B cell (primary cell): ENCODE data around the gene SULT2B1. TPM values are rescaled to one million over a fixed set of nuclear protein-coding genes. Genes with fewer than 3 reads are reported as not detected.

ENCODE experiments used
- ATAC-seq: fragments of 200-7000 bp; cut with Tn5 transposase; one replicate; pipeline ENCODE4 v1.10.0; 2021; ENCODE audit warnings: low read depth, mild to moderate bottlenecking, moderate number of reproducible peaks, moderate library complexity
- CTCF ChIA-PET: fragments of 350-600 bp; sonication (Branson Sonifier 250); formaldehyde crosslinking; loops from one replicate; lab custom pipeline; 2021; ENCODE audit warnings: antibody characterized with exemption, inconsistent platforms; lab: Charles Lee
- POLR2A ChIA-PET: fragments of 350-600 bp; sonication (Branson Sonifier 250); formaldehyde crosslinking; loops from one replicate; lab custom pipeline; 2021; ENCODE audit warnings: antibody characterized with exemption; lab: Charles Lee
- DNase-seq: peaks from one replicate; pipeline ENCODE4 v3.0.0; 2013
- H2AFZ ChIP-seq: 2 replicates; pipeline ENCODE4 v1.6.1; 2012; ENCODE audit warnings: mild to moderate bottlenecking, low read depth, low read length; ENCODE audit not compliant: insufficient read depth, poor library complexity, severe bottlenecking
- H3K27ac ChIP-seq, 2 donors: 1 replicate in 1 of 2; 2 replicates in 1 of 2; pipeline ENCODE4 v1.5.1; 2012 to 2013; ENCODE audit warnings: low read length in 2 of 2, mild to moderate bottlenecking in 2 of 2, moderate library complexity in 1 of 2
- H3K27me3 ChIP-seq, 4 experiments: fragments of 200-600 bp in 1 of 4; sonication (generic) in 1 of 4; replicated peaks in 1 of 4; 1 replicate in 2 of 4; 2 replicates in 2 of 4; pipeline versions ENCODE4 v1.6.1 to v1.7.0; 2013 to 2016; ENCODE audit warnings: low read length in 3 of 4, mild to moderate bottlenecking in 2 of 4, mixed read lengths in 1 of 4, moderate library complexity in 1 of 4; ENCODE audit not compliant: insufficient read depth in 4 of 4, control insufficient read depth in 3 of 4; ENCODE audit errors: control extremely low read depth in 1 of 4
- H3K36me3 ChIP-seq, 2 experiments: replicated peaks in 1 of 2; 1 replicate in 1 of 2; 2 replicates in 1 of 2; pipeline versions ENCODE4 v1.6.1 to v1.7.1; 2013; ENCODE audit warnings: low read length in 1 of 2; ENCODE audit not compliant: insufficient read depth in 2 of 2, control insufficient read depth in 1 of 2; ENCODE audit errors: control extremely low read depth in 1 of 2, extremely low read depth in 1 of 2
- H3K4me1 ChIP-seq, 2 donors: fragments of 200-600 bp in 1 of 2; sonication (generic) in 1 of 2; 1 replicate in 1 of 2; 2 replicates in 1 of 2; pipeline versions ENCODE4 v1.5.1 to v1.6.1; 2013 to 2017; ENCODE audit warnings: low read length in 2 of 2; ENCODE audit not compliant: control insufficient read depth in 2 of 2, insufficient read depth in 2 of 2
- H3K4me2 ChIP-seq: replicated peaks from 2 replicates; pipeline ENCODE3; 2012; ENCODE audit warnings: mild to moderate bottlenecking, low read depth, low read length; ENCODE audit not compliant: poor library complexity, severe bottlenecking
- H3K4me3 ChIP-seq, 5 experiments: fragments of 200-600 bp in 1 of 5; sonication (generic) in 1 of 5; 1 replicate in 3 of 5; 2 replicates in 2 of 5; pipeline versions ENCODE4 v1.5.1 to v1.7.0; 2011 to 2016; ENCODE audit warnings: low read length in 4 of 5, mild to moderate bottlenecking in 4 of 5, low read depth in 2 of 5, control low read depth in 1 of 5, moderate library complexity in 1 of 5; ENCODE audit not compliant: insufficient read depth in 1 of 5; ENCODE audit errors: control extremely low read depth in 1 of 5, extremely low read depth in 1 of 5
- H3K79me2 ChIP-seq: fragments of 200-600 bp; sonication (generic); one replicate; pipeline ENCODE4 v1.6.0; 2016; ENCODE audit warnings: low read length; ENCODE audit not compliant: control insufficient read depth, insufficient read depth
- H3K9ac ChIP-seq: fragments of 200-600 bp; sonication (generic); 2 replicates; pipeline ENCODE4 v1.6.1; 2017; ENCODE audit warnings: mild to moderate bottlenecking, low read length, moderate library complexity
- H3K9me3 ChIP-seq, 3 donors: one replicate each; pipeline versions ENCODE4 v1.6.1 to v1.7.1; 2013; ENCODE audit warnings: low read length in 2 of 3; ENCODE audit not compliant: control insufficient read depth in 2 of 3, insufficient read depth in 1 of 3; ENCODE audit errors: control extremely low read depth in 1 of 3
- H4K20me1 ChIP-seq: 2 replicates; pipeline ENCODE4 v1.6.0; 2012; ENCODE audit warnings: mild to moderate bottlenecking, low read length; ENCODE audit not compliant: insufficient read depth, control insufficient read depth, poor library complexity, severe bottlenecking
- H3K27ac Mint-ChIP-seq: one replicate; pipeline ENCODE4 v1.8.0; 2021; ENCODE audit warnings: mixed read lengths
- H3K27me3 Mint-ChIP-seq: one replicate; pipeline ENCODE4 v1.8.0; 2021; ENCODE audit warnings: mixed read lengths
- H3K4me1 Mint-ChIP-seq: one replicate; pipeline ENCODE4 v1.8.0; 2021; ENCODE audit warnings: mixed read lengths
- H3K4me3 Mint-ChIP-seq: one replicate; pipeline ENCODE4 v1.8.0; 2021; ENCODE audit warnings: mixed read lengths
- H3K9me3 Mint-ChIP-seq: one replicate; pipeline ENCODE4 v1.8.0; 2022; ENCODE audit warnings: mixed read lengths; ENCODE audit not compliant: insufficient read depth
- EZH2 ChIP-seq: IDR thresholded peaks from 2 replicates; pipeline ENCODE4 v1.6.1; 2012; ENCODE audit warnings: borderline replicate concordance, low read depth, mild to moderate bottlenecking, moderate library complexity, low read length; ENCODE audit not compliant: insufficient read depth, poor library complexity, severe bottlenecking
- WGBS: methylation state at CpG from one replicate; pipeline ENCODE4 v1.1.5; 2013; ENCODE audit warnings: missing lambda C conversion rate; ENCODE audit not compliant: insufficient coverage; 5-methylcytosine and 5-hydroxymethylcytosine counted together
- intact Hi-C: fragments of 100-400 bp; cut with micrococcal nuclease; formaldehyde crosslinking; loops from one replicate; pipeline ENCODE4 v1.10.0; 2022
- polyA plus RNA-seq: library from polyadenylated mRNA; depleted of rRNA; stranded (reverse); fragments of >200 nt; gene quantifications from 2 replicates; pipeline ENCODE4 v1.2.3, GENCODE V29; 2012
- total RNA-seq, 2 donors: library from RNA; stranded (reverse); fragments of 120-200 nt in 1 of 2; gene quantifications; 1 replicate in 1 of 2; 2 replicates in 1 of 2; pipeline versions ENCODE4 v1.2.3 to v1.2.4, GENCODE V29; 2013 to 2022
- TF ChIP-seq, protein P1 (sequence below): fragments of 200-600 bp; IDR thresholded peaks from one replicate; pipeline ENCODE4 v1.8.0; 2022; ENCODE audit warnings: antibody characterized with exemption, mild to moderate bottlenecking

The SULT2B1 gene
- total and polyA plus RNA-seq, 2 donors (not counting 1 experiment from before 2014, with no cell fraction given) = not detected

DNA sequence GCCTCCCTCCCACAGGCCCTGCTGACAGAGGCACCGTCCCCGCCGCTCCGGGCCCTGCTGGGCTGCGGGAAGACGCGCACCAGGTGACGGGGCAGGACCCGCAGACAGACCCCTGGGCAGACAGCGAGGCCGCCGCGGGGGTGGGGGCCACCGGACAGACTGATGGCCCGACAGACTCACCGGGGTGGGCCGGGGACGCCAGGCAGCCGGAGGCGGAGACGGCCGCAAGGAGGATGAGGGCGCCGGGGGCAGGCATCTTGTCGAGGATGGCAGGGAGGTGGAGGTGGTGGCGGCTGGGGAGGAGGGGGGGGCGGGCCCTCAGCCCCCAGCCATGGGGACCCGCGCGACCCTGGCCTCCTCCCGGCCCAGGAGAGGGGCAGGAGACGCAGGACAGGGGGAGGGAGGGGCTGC lies 40.6 kb upstream of the SULT2B1 start:
- H3K9me3 ChIP-seq = peaks cover 0 to 7% (median 0%) of the 10 kb centered on the region in 3 donors
- ATAC-seq (no peak), DNase-seq (peak; percentile 36)
- no peaks in the 10 kb centered on the region for H3K79me2 ChIP-seq
- no peaks in the 10 kb centered on the region for H4K20me1 ChIP-seq
- TF ChIP-seq, protein P1, sequence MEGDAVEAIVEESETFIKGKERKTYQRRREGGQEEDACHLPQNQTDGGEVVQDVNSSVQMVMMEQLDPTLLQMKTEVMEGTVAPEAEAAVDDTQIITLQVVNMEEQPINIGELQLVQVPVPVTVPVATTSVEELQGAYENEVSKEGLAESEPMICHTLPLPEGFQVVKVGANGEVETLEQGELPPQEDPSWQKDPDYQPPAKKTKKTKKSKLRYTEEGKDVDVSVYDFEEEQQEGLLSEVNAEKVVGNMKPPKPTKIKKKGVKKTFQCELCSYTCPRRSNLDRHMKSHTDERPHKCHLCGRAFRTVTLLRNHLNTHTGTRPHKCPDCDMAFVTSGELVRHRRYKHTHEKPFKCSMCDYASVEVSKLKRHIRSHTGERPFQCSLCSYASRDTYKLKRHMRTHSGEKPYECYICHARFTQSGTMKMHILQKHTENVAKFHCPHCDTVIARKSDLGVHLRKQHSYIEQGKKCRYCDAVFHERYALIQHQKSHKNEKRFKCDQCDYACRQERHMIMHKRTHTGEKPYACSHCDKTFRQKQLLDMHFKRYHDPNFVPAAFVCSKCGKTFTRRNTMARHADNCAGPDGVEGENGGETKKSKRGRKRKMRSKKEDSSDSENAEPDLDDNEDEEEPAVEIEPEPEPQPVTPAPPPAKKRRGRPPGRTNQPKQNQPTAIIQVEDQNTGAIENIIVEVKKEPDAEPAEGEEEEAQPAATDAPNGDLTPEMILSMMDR = no peak
- no peak for TF ChIP-seq EZH2
- H3K4me1 ChIP-seq = peaks cover 28 to 30% of the 10 kb centered on the region in 2 donors
- no peaks in the 10 kb centered on the region for H3K36me3 ChIP-seq
- H3K4me3 Mint-ChIP-seq = no peak overlapping the region
- H3K27me3 Mint-ChIP-seq = peaks cover 15% of the 10 kb centered on the region
- CTCF ChIA-PET = interaction anchor here (0.6 to 3.2 kb wide), 3 partner anchors 21 to 76 kb away, joined by 3 to 17 read pairs (median 4); no protein-coding TSS in a partner anchor
- no peak overlapping the region for H3K9ac ChIP-seq
- H3K27ac Mint-ChIP-seq = no peak overlapping the region
- intact Hi-C loops = loop anchor here (5.0 kb wide), 2 partner anchors 149 to 189 kb away; partner anchors contain the start of genes SYNGR4 and TMEM143
- peaks cover 0 to 37% (median 14%) of the 10 kb centered on the region in 4 experiments for H3K27me3 ChIP-seq
- H3K27ac ChIP-seq = no peak overlapping the region
- peaks cover 15% of the 10 kb centered on the region for H3K4me1 Mint-ChIP-seq
- H3K4me2 ChIP-seq = peak overlapping the region; percentile 77
- WGBS = 1% methylated on average over 24 of the region's 32 CpGs
- POLR2A ChIA-PET = interaction anchor here (0.6 to 0.8 kb wide), 5 partner anchors 9 to 250 kb away, joined by 3 to 9 read pairs (median 6); no protein-coding TSS in a partner anchor
- H3K4me3 ChIP-seq = no peak overlapping the region
- H2AFZ ChIP-seq = peak overlapping the region; percentile 37
- no peaks in the 10 kb centered on the region for H3K9me3 Mint-ChIP-seq

DNA sequence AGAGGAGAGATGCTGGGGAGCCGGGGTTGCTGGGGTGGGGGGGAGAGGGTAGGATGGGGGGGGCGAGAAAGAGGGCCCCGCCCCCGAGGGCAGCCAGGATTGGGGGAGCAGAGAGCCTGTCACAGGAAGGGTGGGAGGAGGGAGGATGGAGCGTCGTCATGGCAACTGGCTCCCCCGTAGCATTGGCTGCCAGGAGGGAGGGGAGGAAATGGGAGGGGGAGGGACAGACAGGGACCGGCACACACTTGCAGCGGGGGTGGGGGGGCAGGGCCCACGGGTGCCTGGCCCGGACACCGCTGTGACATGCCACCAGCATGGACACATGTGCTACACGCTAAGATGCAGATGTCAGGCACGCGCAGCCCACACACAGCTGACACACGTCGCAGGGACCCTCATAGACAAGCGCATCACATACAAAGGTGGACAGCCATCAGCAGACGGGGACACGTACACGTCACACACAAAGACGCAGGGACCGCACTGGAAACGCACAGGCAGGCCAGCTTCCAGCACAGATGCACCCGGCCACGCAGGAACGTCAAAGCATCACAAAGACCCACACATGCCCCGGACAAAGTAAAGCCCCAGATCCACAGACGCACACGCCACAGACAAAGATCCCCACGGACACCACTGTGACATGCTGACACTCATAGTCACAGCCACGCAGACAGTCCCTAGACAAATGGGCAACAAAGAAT lies 40.0 kb upstream of the SULT2B1 start, which contains the start of gene LMTK3:
LMTK3 (minus strand) TSS at position 36 of the 704 bp plus-strand sequence. CDS start 259 bp downstream, outside the sequence.
- CTCF ChIA-PET = interaction anchor here (0.6 kb wide), 1 partner anchor 21 kb away, joined by 3 read pairs; no protein-coding TSS in a partner anchor
- Histone ChIP-seq H3K9ac (peak within 1 kb of the TSS; percentile 10), H3K4me3 (peak within 1 kb of the TSS in 3 of 5 experiments; percentile 28 to 36 (median 34)), H2AFZ (peak within 1 kb of the TSS; percentile 39), H4K20me1 (no peaks in the 10 kb centered on the region), H3K4me1 (peaks cover 28 to 30% of the 10 kb centered on the region in 2 donors), H3K27me3 (peaks cover 0 to 37% (median 14%) of the 10 kb centered on the region in 4 experiments), H3K9me3 (peaks cover 0 to 7% (median 0%) of the 10 kb centered on the region in 3 donors), H3K79me2 (no peaks in the 10 kb centered on the region), H3K4me2 (peak within 1 kb of the TSS; percentile 95), H3K27ac (no peak within 1 kb of the TSS), H3K36me3 (no peaks in the 10 kb centered on the region)
- Mint-ChIP-seq H3K4me1 (peaks cover 15% of the 10 kb centered on the region), H3K27ac (peak within 1 kb of the TSS; percentile 68), H3K4me3 (peak within 1 kb of the TSS; percentile 77), H3K9me3 (no peaks in the 10 kb centered on the region), H3K27me3 (peaks cover 15% of the 10 kb centered on the region)
- TF ChIP-seq, protein P1 = no peak
- TF ChIP-seq EZH2 = no peak
- POLR2A ChIA-PET = no interaction called here
- intact Hi-C loops = loop anchor here (5.0 kb wide), 2 partner anchors 150 to 190 kb away; partner anchors contain the start of genes SYNGR4 and TMEM143
- peak; percentile 11 for ATAC-seq
- WGBS = 12% methylated on average over 28 of the region's 32 CpGs
- DNase-seq = peak; percentile 72
